Activated CD4-positive, alpha-beta T cell treated with anti-CD3 and anti-CD28 coated beads for 1 hour (primary cell): ENCODE results near the gene MMADHC.
A peak's percentile ranks its signal among the peaks of the same experiment; 100 is the strongest.

Source experiments
- DNase-seq: peaks from one replicate; pipeline ENCODE4 v3.0.0-alpha.2; 2020

MMADHC gene

GRCh38 chr2:149587220-149587949, at the start of gene MMADHC:
Gene MMADHC, minus strand, starts transcription at chr2:149587775. Its CDS starts 678 bp downstream, at chr2:149587097.
- DNase-seq, result peak; percentile 90

- no peak for DNase-seq
Observed at GRCh38 chr2:149634103-149634502, 46.5 kb upstream of the MMADHC start.

- DNase-seq, result no peak
Observed at GRCh38 chr2:149630445-149630844, 42.9 kb upstream of the MMADHC start.

- no peak for DNase-seq
Observed at GRCh38 chr2:149629026-149629425, 41.5 kb upstream of the MMADHC start.

GRCh38 chr2:149627111-149627801, 39.7 kb upstream of the MMADHC start:
- no peak for DNase-seq

GRCh38 chr2:149625671-149626070, 38.1 kb upstream of the MMADHC start:
- no peak for DNase-seq

GRCh38 chr2:149625271-149625670, 37.7 kb upstream of the MMADHC start:
- no peak for DNase-seq

GRCh38 chr2:149622343-149622742, 34.8 kb upstream of the MMADHC start:
- no peak for DNase-seq

GRCh38 chr2:149617476-149617875, 29.9 kb upstream of the MMADHC start:
- DNase-seq, result no peak

- no peak for DNase-seq
Observed at GRCh38 chr2:149616681-149617456, 29.3 kb upstream of the MMADHC start.

- DNase-seq, result no peak
Observed at GRCh38 chr2:149613704-149614103, 26.1 kb upstream of the MMADHC start.

- DNase-seq, result no peak
Observed at GRCh38 chr2:149612122-149612521, 24.5 kb upstream of the MMADHC start.

GRCh38 chr2:149611100-149611820, 23.7 kb upstream of the MMADHC start:
- no peak for DNase-seq

- no peak for DNase-seq
Observed at GRCh38 chr2:149606251-149606811, 18.8 kb upstream of the MMADHC start.

- no peak for DNase-seq
Observed at GRCh38 chr2:149603248-149603647, 15.7 kb upstream of the MMADHC start.

GRCh38 chr2:149601141-149601796, 13.7 kb upstream of the MMADHC start:
- DNase-seq, result no peak

- DNase-seq, result peak; percentile 21
Observed at GRCh38 chr2:149597668-149598326, 10.2 kb upstream of the MMADHC start.

- DNase-seq, result no peak
Observed at GRCh38 chr2:149597050-149597667, 9.6 kb upstream of the MMADHC start.

- no peak for DNase-seq
Observed at GRCh38 chr2:149596471-149596870, 8.9 kb upstream of the MMADHC start.

GRCh38 chr2:149595056-149595963, 7.7 kb upstream of the MMADHC start:
- DNase-seq, result no peak
